ENCODE results near the gene SLC9A9.

Gene SLC9A9

GRCh38 chr3:143375698-143376097, 472.6 kb downstream of the SLC9A9 start:
- DNase-seq = no peak

GRCh38 chr3:143367171-143367570, 481.1 kb downstream of the SLC9A9 start:
- no peak for DNase-seq

- DNase-seq = no peak
Observed at GRCh38 chr3:143366672-143367071, 481.6 kb downstream of the SLC9A9 start.

- DNase-seq = no peak
Observed at GRCh38 chr3:143363949-143364348, 484.3 kb downstream of the SLC9A9 start.

GRCh38 chr3:143363276-143363675, 485.0 kb downstream of the SLC9A9 start:
- DNase-seq = no peak

- DNase-seq = no peak
Observed at GRCh38 chr3:143362115-143362991, 485.9 kb downstream of the SLC9A9 start.

GRCh38 chr3:143361589-143361988, 486.7 kb downstream of the SLC9A9 start:
- no peak for DNase-seq

GRCh38 chr3:143360244-143360643, 488.0 kb downstream of the SLC9A9 start:
- peak; percentile 41 for DNase-seq

- peak; percentile 86 for DNase-seq
Observed at GRCh38 chr3:143358793-143359491, 489.3 kb downstream of the SLC9A9 start.

- DNase-seq = peak; percentile 66
Observed at GRCh38 chr3:143358155-143358792, 490.0 kb downstream of the SLC9A9 start.

- DNase-seq = no peak
Observed at GRCh38 chr3:143357700-143358099, 490.6 kb downstream of the SLC9A9 start.

GRCh38 chr3:143356839-143357238, 491.4 kb downstream of the SLC9A9 start:
- no peak for DNase-seq

GRCh38 chr3:143354342-143354741, 493.9 kb downstream of the SLC9A9 start:
- no peak for DNase-seq

GRCh38 chr3:143352850-143353550, 495.3 kb downstream of the SLC9A9 start:
- no peak for DNase-seq

GRCh38 chr3:143351895-143352608, 496.2 kb downstream of the SLC9A9 start:
- no peak for DNase-seq

- DNase-seq = no peak
Observed at GRCh38 chr3:143351354-143351753, 496.9 kb downstream of the SLC9A9 start.

- no peak for DNase-seq
Observed at GRCh38 chr3:143349455-143349854, 498.8 kb downstream of the SLC9A9 start.

GRCh38 chr3:143348486-143349327, 499.6 kb downstream of the SLC9A9 start:
- DNase-seq = no peak

- no peak for DNase-seq
Observed at GRCh38 chr3:143344516-143345165, 503.6 kb downstream of the SLC9A9 start.

GRCh38 chr3:143343944-143344343, 504.3 kb downstream of the SLC9A9 start:
- DNase-seq = no peak

- DNase-seq = no peak
Observed at GRCh38 chr3:143343031-143343430, 505.2 kb downstream of the SLC9A9 start.
